A673 (cell line): ENCODE measurements around the gene ACTR5.

Experiments used
- EZH2 ChIP-seq: fragments of 200-600 bp; sonication (generic); IDR thresholded peaks from 2 replicates; pipeline ENCODE4 v1.6.1; 2017; ENCODE audit warnings: borderline replicate concordance, low read depth, mild to moderate bottlenecking, mixed read lengths, antibody characterized with exemption, low read length; ENCODE audit not compliant: poor library complexity, severe bottlenecking
- TF ChIP-seq, protein P1 (sequence below): fragments of 300-800, 200-600 bp; sonication (generic); conservative IDR thresholded peaks from 2 replicates; pipeline ENCODE4 v1.5.1; 2017; ENCODE audit warnings: low read depth, mild to moderate bottlenecking, antibody characterized with exemption, low read length, moderate library complexity, mixed read lengths

DNA sequence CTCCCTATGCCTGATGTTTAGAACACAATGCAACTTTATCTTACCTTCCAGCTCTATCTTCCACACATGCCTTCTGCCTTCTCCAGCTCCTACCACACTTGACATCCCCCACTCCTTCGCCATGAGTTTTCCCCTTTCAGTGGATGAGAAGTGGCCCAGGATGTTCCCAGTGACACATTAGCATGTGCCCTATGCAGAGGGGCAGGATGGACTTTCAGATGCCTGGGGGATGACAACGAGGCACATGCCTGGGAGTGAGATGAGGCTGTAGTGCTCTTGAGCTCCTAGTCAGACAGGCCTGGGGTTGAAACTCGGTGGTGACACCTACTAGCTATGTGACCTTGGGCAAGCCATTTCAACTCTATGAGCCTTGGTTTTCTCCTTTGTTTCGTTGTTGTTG is 44.1 kb upstream of the ACTR5 start:
- TF ChIP-seq, protein P1, sequence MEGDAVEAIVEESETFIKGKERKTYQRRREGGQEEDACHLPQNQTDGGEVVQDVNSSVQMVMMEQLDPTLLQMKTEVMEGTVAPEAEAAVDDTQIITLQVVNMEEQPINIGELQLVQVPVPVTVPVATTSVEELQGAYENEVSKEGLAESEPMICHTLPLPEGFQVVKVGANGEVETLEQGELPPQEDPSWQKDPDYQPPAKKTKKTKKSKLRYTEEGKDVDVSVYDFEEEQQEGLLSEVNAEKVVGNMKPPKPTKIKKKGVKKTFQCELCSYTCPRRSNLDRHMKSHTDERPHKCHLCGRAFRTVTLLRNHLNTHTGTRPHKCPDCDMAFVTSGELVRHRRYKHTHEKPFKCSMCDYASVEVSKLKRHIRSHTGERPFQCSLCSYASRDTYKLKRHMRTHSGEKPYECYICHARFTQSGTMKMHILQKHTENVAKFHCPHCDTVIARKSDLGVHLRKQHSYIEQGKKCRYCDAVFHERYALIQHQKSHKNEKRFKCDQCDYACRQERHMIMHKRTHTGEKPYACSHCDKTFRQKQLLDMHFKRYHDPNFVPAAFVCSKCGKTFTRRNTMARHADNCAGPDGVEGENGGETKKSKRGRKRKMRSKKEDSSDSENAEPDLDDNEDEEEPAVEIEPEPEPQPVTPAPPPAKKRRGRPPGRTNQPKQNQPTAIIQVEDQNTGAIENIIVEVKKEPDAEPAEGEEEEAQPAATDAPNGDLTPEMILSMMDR = no peak
- TF ChIP-seq EZH2 = no peak
